Muscle layer of colon (tissue), 2 donors: ENCODE data around the gene RASGRP1.

Source experiments
- H3K27ac ChIP-seq: one replicate; pipeline ENCODE4 v1.7.0; 2013; ENCODE audit warnings: low read depth, mild to moderate bottlenecking, low read length, moderate library complexity
- H3K27me3 ChIP-seq, 2 donors: one replicate each; pipeline ENCODE4 v1.7.0; 2013; ENCODE audit warnings: low read length in 2 of 2, mild to moderate bottlenecking in 2 of 2; ENCODE audit not compliant: insufficient read depth in 2 of 2, control insufficient read depth in 1 of 2
- H3K36me3 ChIP-seq: one replicate; pipeline ENCODE4 v1.7.0; 2013; ENCODE audit warnings: mild to moderate bottlenecking, low read length; ENCODE audit not compliant: insufficient read depth
- H3K4me1 ChIP-seq: one replicate; pipeline ENCODE4 v1.7.0; 2013; ENCODE audit warnings: mild to moderate bottlenecking, low read length; ENCODE audit not compliant: insufficient read depth
- H3K4me3 ChIP-seq, 2 donors: one replicate each; pipeline ENCODE4 v1.7.0; 2013; ENCODE audit warnings: low read length in 2 of 2, low read depth in 1 of 2, mild to moderate bottlenecking in 1 of 2, moderate library complexity in 1 of 2
- H3K9ac ChIP-seq: one replicate; pipeline ENCODE4 v1.7.0; 2013; ENCODE audit warnings: low read length
- H3K9me3 ChIP-seq: one replicate; pipeline ENCODE4 v1.7.0; 2013; ENCODE audit warnings: mild to moderate bottlenecking, low read length
- donor health status: abdominal sarcoma.
- donor health status: Adenocarcinoma of cecum.

RASGRP1 gene

DNA sequence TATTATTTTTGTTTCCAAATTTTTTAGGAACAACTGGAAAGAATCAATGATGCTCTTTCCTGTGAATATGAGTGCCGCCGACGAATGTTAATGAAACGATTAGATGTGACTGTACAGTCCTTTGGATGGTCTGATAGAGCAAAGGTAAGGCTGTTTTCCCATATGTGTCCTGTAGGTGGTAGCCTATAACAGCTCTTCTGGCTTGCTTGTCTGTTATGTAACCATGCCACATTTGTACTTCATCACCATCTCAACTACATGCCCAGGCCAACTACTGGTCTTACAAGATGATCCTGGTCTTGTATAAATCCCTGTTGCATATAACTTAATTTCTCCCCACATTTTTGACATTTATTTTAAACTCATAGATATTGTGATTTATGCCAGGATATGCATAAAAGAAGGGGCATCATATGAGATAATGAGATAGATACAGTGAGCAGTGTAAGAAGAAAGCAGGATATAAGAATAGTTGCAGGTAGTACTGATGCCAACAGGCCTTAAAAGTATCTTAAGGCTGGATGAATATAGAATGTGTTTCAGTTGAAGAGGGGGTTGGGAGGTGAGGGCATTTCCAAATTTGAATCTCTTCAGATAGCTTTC lies 90.4 kb downstream of the RASGRP1 start:
- Histone ChIP-seq H3K36me3 (peaks cover 21% of the 10 kb centered on the region), H3K27ac (no peak overlapping the region), H3K9ac (no peak overlapping the region), H3K4me1 (peaks cover 3% of the 10 kb centered on the region), H3K27me3 (no peaks in the 10 kb centered on the region), H3K4me3 (no peak overlapping the region), H3K9me3 (no peaks in the 10 kb centered on the region)

DNA sequence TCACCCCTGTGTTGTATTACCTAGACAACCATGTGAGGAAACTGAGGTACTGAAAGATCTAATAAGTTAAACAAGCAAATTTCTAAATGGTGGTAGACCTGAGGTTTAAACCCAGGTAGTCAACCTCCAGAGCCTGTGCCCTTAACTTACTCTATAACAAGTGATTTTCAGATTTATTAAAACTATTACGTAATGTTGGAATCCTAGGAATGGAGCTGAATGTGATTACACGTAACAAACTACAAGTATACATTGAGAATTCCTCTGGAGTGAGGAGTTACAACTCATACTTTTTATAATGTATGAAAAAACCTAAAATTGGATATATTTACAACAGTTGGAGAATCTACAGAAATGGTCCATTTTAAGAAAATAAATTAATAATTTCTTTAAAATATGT lies 92.6 kb downstream of the RASGRP1 start:
- peaks cover 23% of the 10 kb centered on the region for H3K36me3 ChIP-seq

DNA sequence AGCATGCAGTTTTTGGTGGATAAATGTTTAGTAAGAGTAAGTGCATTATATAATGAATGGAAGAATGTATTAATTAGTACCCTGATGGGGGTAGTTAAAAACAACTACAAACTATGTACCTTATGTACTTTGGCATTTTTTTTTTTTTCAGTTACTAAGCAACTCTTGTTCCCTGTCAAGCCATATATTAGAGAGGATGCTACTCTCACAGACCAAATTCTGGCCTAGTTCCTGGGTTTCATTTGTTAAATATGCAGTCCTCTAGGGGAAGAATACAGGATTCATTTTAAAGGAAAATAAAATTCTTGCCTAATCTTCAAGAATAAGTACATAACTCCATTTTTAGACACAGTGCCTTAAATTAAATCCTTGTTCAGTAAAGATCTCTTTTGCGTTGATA lies 93.8 kb downstream of the RASGRP1 start:
- Histone ChIP-seq H3K27ac (no peak overlapping the region), H3K36me3 (peaks cover 19% of the 10 kb centered on the region)

More for the DNA sequence above, 92.6 kb downstream of the RASGRP1 start:
- no peak overlapping the region for H3K9ac ChIP-seq
- no peaks in the 10 kb centered on the region for H3K9me3 ChIP-seq
- H3K27me3 ChIP-seq: no peaks in the 10 kb centered on the region
- no peak overlapping the region for H3K27ac ChIP-seq
- peaks cover 3% of the 10 kb centered on the region for H3K4me1 ChIP-seq
- no peak overlapping the region for H3K4me3 ChIP-seq

DNA sequence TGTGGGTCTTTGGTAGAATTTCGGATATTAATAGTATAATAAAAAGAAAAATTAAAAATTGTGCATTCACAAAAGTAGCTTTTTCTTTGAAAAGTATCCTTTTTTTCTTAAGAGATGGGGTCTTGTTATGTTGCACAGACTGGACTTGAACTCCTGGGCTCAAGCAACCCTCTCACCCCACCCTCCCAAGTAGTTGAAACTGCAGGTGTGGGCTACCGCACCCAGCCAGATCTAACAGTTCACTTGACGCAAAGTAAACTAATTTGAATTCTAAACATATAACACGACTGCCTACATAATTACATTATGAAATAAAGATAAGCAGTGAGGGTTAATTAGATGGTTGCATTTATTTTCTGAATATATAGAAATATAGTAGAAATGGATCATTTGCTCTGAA lies 99.9 kb downstream of the RASGRP1 start:
- H3K9me3 ChIP-seq: no peaks in the 10 kb centered on the region
- peaks cover 6% of the 10 kb centered on the region for H3K36me3 ChIP-seq
- H3K27me3 ChIP-seq: no peaks in the 10 kb centered on the region
- no peaks in the 10 kb centered on the region for H3K4me1 ChIP-seq
- H3K4me3 ChIP-seq: no peak overlapping the region
- no peak overlapping the region for H3K27ac ChIP-seq
- H3K9ac ChIP-seq: no peak overlapping the region

More for the DNA sequence above, 93.8 kb downstream of the RASGRP1 start:
- no peaks in the 10 kb centered on the region for H3K27me3 ChIP-seq
- no peak overlapping the region for H3K4me3 ChIP-seq
- H3K9ac ChIP-seq: no peak overlapping the region
- H3K4me1 ChIP-seq: peaks cover 3% of the 10 kb centered on the region
- H3K9me3 ChIP-seq: no peaks in the 10 kb centered on the region

DNA sequence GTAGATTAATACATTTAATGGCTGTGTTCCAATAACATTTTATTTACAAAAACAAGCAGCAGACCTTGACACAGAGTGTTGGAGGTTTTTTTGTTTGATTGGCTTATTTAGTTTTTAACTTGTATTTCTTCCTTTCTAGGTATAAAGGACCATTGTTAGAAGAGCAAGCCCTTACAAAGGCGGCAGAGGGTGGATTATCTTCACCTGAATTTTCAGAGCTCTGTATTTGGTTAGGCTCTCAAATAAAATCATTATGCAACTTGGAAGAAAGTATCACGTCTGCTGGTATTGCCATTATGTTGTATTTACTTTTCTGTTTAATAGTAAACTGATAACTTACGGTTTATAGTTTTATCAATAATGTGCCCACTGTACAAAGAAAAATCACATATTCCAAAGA lies 100.7 kb downstream of the RASGRP1 start:
- H3K36me3 ChIP-seq: peaks cover 6% of the 10 kb centered on the region
- H3K9me3 ChIP-seq: no peaks in the 10 kb centered on the region
- no peaks in the 10 kb centered on the region for H3K27me3 ChIP-seq
- H3K9ac ChIP-seq: no peak overlapping the region
- no peak overlapping the region for H3K4me3 ChIP-seq
- no peaks in the 10 kb centered on the region for H3K4me1 ChIP-seq
- H3K27ac ChIP-seq: no peak overlapping the region

DNA sequence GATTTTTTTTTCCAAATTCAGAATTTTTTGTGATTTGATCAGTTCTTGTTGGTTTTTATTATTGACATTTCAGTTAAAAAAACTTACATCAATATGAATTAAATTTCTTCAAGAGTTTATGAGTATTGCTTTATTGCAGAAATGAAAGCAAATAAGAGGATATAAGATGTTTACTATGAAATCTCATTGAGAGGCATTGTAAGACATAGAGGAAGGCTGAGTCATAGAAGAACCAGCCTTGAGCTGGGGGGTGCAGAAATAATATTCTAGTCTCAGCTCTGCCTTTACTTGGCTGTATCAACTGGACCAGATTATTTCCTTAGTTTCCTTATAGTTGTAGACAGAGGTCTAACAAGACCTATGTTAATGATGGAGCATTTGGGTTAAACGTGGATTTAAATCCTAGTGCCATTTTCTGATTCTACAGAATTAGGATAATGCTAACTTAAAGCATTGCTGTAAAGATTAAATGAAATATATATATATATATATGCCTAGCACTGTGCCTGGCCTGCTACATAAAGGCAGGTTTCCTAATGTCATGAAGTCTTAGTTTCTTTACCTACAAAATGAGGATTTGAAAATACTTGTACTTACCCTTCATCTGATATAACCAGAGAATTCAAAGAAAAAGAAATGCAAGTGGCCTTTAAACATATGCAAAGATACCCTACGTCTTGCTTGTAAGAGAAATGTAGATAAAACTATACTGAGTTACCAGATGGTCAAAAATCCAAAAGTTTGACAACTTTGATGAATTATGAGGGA lies 103.4 kb downstream of the RASGRP1 start:
- no peaks in the 10 kb centered on the region for H3K4me1 ChIP-seq
- H3K9ac ChIP-seq: no peak overlapping the region
- no peaks in the 10 kb centered on the region for H3K27me3 ChIP-seq
- no peak overlapping the region for H3K27ac ChIP-seq
- H3K4me3 ChIP-seq: no peak overlapping the region
- no peaks in the 10 kb centered on the region for H3K36me3 ChIP-seq
- no peaks in the 10 kb centered on the region for H3K9me3 ChIP-seq

DNA sequence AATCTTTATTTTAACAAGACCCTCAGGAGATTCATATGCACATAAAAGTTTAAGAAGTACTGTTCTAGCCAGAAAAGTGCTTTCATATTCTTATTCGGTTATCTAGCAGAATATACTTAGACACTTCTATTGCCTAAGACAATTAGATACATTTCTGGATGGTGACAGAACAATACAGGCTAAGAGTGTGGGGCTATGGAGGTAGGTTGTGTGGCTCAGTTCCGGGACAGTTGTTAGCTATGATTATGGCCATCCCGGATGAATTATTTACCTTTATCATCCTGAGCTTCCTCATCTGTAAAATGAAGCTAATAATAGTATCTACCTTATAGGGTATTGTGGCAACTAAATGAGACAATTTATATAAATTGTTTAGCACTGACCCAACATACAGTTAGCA lies 104.1 kb downstream of the RASGRP1 start:
- H3K4me1 ChIP-seq: peaks cover 6% of the 10 kb centered on the region

DNA sequence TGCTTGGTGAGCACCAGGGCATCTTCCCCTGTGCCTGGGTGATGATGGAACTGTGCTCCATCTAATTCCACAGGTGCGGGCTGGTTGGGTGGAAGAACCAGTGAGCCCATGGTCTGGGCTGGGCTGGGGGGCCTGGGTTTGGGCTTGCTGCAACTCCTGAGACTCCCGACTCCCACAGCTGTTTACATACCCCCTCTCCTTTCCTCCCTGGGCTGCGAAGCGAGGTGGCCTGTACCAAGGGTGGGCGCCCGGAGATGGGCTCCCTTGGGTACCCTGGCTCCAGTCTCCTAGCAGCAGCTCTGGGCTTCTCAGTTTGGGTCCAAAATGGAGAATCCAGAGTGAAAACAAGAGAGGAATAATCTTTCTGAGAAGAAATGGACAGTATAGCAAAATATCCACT lies 105.1 kb downstream of the RASGRP1 start:
- Histone ChIP-seq H3K27me3 (no peaks in the 10 kb centered on the region), H3K9me3 (no peaks in the 10 kb centered on the region), H3K4me1 (peaks cover 13% of the 10 kb centered on the region), H3K9ac (no peak overlapping the region), H3K27ac (no peak overlapping the region), H3K36me3 (no peaks in the 10 kb centered on the region), H3K4me3 (no peak overlapping the region)

More for the DNA sequence above, 104.1 kb downstream of the RASGRP1 start:
- H3K9ac ChIP-seq: no peak overlapping the region
- H3K36me3 ChIP-seq: no peaks in the 10 kb centered on the region
- no peaks in the 10 kb centered on the region for H3K9me3 ChIP-seq
- no peak overlapping the region for H3K4me3 ChIP-seq
- H3K27me3 ChIP-seq: no peaks in the 10 kb centered on the region
- no peak overlapping the region for H3K27ac ChIP-seq

DNA sequence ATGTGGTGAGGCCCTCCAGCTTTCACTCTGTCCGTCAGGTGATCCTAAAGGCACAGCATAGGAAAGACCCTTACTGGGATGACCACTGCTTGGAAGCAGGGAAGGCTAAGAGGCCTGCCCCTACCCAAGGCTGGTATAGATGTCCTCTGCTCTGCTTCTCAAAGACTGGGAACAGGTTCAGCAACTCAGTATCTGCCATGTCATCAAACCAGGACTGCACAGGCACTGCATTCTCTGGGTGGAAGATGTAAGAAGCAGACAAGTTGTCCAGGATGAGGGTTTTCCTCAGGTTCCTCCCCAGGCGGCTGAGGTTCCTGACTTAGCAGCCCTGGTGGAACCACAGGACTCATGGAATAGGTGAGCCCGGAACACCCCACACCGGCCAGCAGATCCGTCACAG lies 106.0 kb downstream of the RASGRP1 start:
- Histone ChIP-seq H3K9ac (no peak overlapping the region), H3K27me3 (no peaks in the 10 kb centered on the region), H3K4me1 (peaks cover 13% of the 10 kb centered on the region), H3K27ac (no peak overlapping the region), H3K9me3 (no peaks in the 10 kb centered on the region), H3K4me3 (no peak overlapping the region), H3K36me3 (no peaks in the 10 kb centered on the region)

DNA sequence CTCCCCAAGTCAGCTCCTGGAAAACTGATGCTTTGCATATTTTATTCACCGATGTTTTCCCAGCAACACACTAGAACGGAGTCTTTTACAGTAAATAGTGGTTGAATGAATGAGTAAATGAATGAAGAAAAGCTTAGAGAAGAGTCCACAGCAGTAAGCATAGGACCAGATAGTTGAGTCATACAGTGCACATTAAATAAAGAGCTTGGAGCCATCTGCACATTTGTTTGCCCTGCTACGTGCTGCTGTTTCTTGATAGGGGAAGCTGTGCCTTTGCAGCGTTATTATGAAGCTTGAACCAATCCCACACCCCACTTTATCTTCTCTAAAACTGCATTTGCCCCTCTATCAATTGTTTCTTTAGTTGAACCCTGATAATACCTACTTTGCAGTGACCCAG lies 109.5 kb downstream of the RASGRP1 start:
- H3K9ac ChIP-seq: peak overlapping the region; percentile 96
- H3K4me1 ChIP-seq: peaks cover 13% of the 10 kb centered on the region
- H3K27ac ChIP-seq: no peak overlapping the region
- peak overlapping the region; percentile 75 to 97 for H3K4me3 ChIP-seq
- H3K9me3 ChIP-seq: no peaks in the 10 kb centered on the region
- H3K36me3 ChIP-seq: no peaks in the 10 kb centered on the region
- no peaks in the 10 kb centered on the region for H3K27me3 ChIP-seq

DNA sequence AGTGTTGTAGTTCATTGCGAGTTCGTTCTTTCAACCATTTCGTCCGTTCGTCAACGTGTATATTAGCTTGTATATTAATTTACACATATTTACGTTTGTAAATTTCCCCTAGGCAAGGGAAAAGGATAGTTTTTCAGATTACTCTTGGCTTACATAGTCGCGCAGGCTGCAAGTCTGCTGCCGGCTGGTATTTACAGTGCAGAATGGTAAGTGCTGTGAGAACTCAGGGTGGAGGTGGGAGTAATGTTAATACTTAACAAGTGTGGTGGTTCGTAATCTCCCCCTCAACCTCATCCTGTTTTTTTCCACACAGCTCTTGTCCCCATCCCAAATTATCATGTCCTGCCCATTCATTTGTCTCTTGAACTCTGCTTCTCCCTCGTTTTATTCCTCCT lies 109.9 kb downstream of the RASGRP1 start:
- Histone ChIP-seq H3K27ac (peak overlapping the region; percentile 79), H3K9ac (peak overlapping the region; percentile 96), H3K9me3 (no peaks in the 10 kb centered on the region)

More for the DNA sequence above, 109.9 kb downstream of the RASGRP1 start:
- peaks cover 13% of the 10 kb centered on the region for H3K4me1 ChIP-seq
- no peaks in the 10 kb centered on the region for H3K27me3 ChIP-seq
- H3K36me3 ChIP-seq: no peaks in the 10 kb centered on the region
- H3K4me3 ChIP-seq: peak overlapping the region; percentile 75 to 97
